Brain microvascular endothelial cell (primary cell): ENCODE results near the gene APC2.

ENCODE experiments used
- DNase-seq: peaks from one replicate; pipeline ENCODE4 v3.0.0-alpha.2; 2020
- H3K27ac ChIP-seq: fragments of 250-450 bp; sonication (Bioruptor Pico); 2 replicates; pipeline ENCODE4 v1.5.1; 2020; ENCODE audit warnings: mild to moderate bottlenecking, moderate library complexity
- H3K27me3 ChIP-seq: fragments of 250-450 bp; sonication (Bioruptor Pico); replicated peaks from 2 replicates; pipeline ENCODE4 v1.5.1; 2020; ENCODE audit warnings: mild to moderate bottlenecking
- H3K36me3 ChIP-seq: fragments of 250-450 bp; sonication (Bioruptor Pico); replicated peaks from 2 replicates; pipeline ENCODE4 v1.5.1; 2020; ENCODE audit warnings: mild to moderate bottlenecking
- H3K4me3 ChIP-seq: 2 replicates; pipeline ENCODE4 v1.5.1; 2011; ENCODE audit warnings: low read depth, mild to moderate bottlenecking, control low read depth, low read length, moderate library complexity
- in situ Hi-C: cut with HindIII; loops from 2 replicates; pipeline ENCODE4 v1.10.0; 2017; ENCODE audit warnings: low sequenced_read_pairs, low pct_ligation_motif_present
- TF ChIP-seq, protein P1 (sequence below): IDR thresholded peaks from 2 replicates; pipeline ENCODE4 v1.5.1; 2011; ENCODE audit warnings: low read depth, mild to moderate bottlenecking, moderate library complexity, low read length, control low read depth, inconsistent platforms; ENCODE audit errors: missing control alignments

APC2 gene

DNA sequence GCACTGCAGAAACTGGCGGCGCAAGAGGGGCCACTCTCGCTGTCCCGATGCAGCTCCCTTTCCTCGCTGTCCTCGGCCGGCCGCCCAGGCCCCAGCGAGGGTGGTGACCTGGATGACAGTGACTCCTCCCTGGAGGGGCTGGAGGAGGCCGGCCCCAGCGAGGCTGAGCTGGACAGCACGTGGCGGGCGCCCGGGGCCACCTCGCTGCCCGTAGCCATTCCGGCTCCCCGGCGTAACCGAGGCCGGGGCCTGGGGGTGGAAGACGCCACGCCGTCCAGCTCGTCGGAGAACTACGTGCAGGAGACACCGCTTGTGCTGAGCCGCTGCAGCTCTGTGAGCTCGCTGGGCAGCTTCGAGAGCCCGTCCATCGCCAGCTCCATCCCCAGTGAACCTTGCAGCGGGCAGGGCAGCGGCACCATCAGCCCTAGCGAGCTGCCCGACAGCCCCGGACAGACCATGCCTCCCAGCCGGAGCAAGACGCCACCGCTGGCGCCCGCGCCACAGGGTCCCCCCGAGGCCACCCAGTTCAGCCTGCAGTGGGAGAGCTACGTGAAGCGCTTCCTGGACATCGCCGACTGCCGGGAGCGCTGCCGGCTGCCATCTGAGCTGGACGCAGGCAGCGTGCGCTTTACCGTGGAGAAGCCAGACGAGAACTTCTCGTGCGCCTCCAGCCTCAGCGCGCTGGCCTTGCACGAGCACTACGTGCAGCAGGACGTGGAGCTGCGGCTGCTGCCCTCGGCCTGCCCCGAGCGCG lies 16.7 kb downstream of the APC2 start:
- H3K4me3 ChIP-seq, result no peak overlapping the region
- peaks cover 61% of the 10 kb centered on the region for H3K27me3 ChIP-seq
- DNase-seq, result no peak
- H3K36me3 ChIP-seq, result no peaks in the 10 kb centered on the region
- H3K27ac ChIP-seq, result no peak overlapping the region
- in situ Hi-C loops, result no loop called here
- TF ChIP-seq, protein P1, sequence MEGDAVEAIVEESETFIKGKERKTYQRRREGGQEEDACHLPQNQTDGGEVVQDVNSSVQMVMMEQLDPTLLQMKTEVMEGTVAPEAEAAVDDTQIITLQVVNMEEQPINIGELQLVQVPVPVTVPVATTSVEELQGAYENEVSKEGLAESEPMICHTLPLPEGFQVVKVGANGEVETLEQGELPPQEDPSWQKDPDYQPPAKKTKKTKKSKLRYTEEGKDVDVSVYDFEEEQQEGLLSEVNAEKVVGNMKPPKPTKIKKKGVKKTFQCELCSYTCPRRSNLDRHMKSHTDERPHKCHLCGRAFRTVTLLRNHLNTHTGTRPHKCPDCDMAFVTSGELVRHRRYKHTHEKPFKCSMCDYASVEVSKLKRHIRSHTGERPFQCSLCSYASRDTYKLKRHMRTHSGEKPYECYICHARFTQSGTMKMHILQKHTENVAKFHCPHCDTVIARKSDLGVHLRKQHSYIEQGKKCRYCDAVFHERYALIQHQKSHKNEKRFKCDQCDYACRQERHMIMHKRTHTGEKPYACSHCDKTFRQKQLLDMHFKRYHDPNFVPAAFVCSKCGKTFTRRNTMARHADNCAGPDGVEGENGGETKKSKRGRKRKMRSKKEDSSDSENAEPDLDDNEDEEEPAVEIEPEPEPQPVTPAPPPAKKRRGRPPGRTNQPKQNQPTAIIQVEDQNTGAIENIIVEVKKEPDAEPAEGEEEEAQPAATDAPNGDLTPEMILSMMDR, result no peak

DNA sequence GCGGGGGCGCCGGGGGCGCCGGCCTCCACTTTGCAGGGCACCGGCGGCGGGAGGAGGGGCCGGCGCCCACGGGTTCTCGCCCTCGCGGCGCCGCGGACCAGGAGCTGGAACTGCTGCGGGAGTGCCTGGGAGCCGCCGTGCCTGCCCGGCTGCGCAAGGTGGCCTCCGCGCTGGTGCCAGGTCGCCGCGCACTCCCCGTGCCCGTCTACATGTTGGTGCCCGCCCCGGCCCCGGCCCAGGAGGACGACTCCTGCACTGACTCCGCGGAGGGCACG lies 17.2 kb downstream of the APC2 start:
- in situ Hi-C loops, result no loop called here
- no peaks in the 10 kb centered on the region for H3K36me3 ChIP-seq
- H3K4me3 ChIP-seq, result no peak overlapping the region
- no peak overlapping the region for H3K27ac ChIP-seq
- peaks cover 64% of the 10 kb centered on the region for H3K27me3 ChIP-seq
- TF ChIP-seq, protein P1, result no peak
- DNase-seq, result no peak

DNA sequence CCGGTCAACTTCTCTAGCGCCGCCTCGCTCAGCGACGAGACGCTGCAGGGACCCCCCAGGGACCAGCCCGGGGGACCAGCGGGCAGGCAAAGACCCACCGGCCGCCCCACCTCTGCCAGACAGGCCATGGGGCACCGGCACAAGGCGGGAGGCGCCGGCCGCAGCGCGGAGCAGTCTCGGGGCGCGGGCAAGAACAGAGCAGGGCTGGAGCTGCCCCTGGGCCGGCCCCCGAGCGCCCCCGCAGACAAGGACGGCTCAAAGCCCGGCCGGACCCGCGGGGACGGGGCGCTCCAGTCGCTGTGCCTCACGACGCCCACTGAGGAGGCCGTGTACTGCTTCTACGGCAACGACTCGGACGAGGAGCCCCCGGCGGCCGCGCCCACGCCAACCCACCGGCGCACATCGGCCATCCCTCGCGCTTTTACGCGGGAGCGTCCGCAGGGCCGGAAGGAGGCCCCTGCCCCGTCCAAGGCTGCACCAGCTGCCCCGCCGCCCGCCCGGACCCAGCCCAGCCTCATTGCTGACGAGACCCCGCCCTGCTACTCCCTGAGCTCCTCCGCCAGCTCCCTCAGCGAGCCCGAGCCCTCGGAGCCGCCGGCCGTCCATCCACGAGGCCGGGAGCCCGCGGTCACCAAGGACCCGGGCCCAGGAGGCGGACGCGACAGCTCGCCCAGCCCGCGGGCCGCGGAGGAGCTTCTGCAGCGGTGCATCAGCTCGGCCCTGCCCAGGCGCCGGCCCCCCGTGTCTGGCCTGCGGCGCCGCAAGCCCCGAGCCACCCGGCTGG lies 17.8 kb downstream of the APC2 start:
- H3K27me3 ChIP-seq, result peaks cover 66% of the 10 kb centered on the region
- no peak overlapping the region for H3K27ac ChIP-seq
- in situ Hi-C loops, result no loop called here
- TF ChIP-seq, protein P1, result no peak
- no peak for DNase-seq
- no peak overlapping the region for H3K4me3 ChIP-seq
- H3K36me3 ChIP-seq, result no peaks in the 10 kb centered on the region

DNA sequence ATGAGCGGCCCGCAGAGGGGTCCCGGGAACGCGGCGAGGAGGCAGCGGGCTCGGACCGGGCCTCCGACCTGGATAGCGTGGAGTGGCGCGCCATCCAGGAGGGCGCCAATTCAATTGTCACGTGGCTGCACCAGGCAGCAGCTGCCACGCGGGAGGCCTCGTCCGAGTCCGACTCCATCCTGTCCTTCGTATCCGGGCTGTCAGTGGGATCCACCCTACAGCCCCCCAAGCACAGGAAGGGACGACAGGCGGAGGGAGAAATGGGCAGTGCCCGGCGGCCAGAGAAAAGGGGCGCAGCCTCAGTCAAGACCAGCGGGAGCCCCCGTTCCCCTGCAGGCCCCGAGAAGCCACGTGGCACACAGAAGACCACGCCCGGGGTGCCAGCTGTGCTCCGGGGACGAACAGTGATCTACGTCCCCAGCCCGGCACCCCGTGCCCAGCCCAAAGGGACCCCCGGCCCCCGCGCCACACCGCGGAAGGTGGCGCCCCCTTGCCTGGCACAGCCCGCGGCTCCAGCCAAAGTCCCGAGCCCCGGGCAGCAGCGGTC lies 18.4 kb downstream of the APC2 start:
- in situ Hi-C loops, result no loop called here
- Histone ChIP-seq H3K27ac (no peak overlapping the region), H3K27me3 (peaks cover 66% of the 10 kb centered on the region), H3K36me3 (no peaks in the 10 kb centered on the region), H3K4me3 (no peak overlapping the region)
- TF ChIP-seq, protein P1, result no peak
- no peak for DNase-seq

DNA sequence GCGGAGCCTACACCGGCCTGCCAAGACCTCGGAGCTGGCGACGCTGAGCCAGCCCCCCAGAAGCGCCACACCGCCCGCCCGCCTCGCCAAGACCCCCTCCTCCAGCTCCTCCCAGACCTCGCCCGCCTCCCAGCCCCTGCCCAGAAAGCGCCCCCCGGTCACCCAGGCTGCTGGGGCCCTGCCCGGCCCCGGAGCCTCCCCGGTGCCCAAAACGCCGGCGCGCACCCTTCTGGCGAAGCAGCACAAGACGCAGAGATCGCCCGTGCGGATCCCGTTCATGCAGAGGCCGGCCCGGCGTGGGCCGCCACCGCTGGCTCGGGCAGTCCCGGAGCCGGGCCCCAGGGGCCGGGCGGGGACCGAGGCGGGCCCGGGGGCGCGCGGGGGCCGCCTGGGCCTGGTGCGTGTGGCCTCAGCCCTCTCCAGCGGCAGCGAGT lies 18.9 kb downstream of the APC2 start:
- H3K27ac ChIP-seq, result no peak overlapping the region

More for the DNA sequence above, 18.9 kb downstream of the APC2 start:
- in situ Hi-C loops, result no loop called here
- Histone ChIP-seq H3K36me3 (no peaks in the 10 kb centered on the region), H3K27me3 (peaks cover 66% of the 10 kb centered on the region), H3K4me3 (no peak overlapping the region)
- DNase-seq, result no peak
- TF ChIP-seq, protein P1, result no peak
